MM.1S (cell line): ENCODE measurements around the gene ZNF628.
"Not testable (repeated sequence)": the region's sequence is repeated elsewhere in the genome, so short reads cannot be mapped to it uniquely, and the experiment has no call there.

ENCODE experiments used
- DNase-seq: peaks from one replicate; pipeline ENCODE4 v3.0.0-alpha.2; 2015
- H2AFZ ChIP-seq: fragments of 300-600 bp; sonication (generic); 2 replicates; pipeline ENCODE4 v1.6.0; 2016; ENCODE audit warnings: antibody characterized with exemption, low read length
- H3F3A ChIP-seq: fragments of 300-600 bp; sonication (generic); 2 replicates; pipeline ENCODE4 v1.6.1; 2016; ENCODE audit warnings: mild to moderate bottlenecking, antibody characterized with exemption, low read length, moderate library complexity, mixed read lengths; ENCODE audit not compliant: insufficient read depth
- H3K27ac ChIP-seq: fragments of 300-600 bp; sonication (generic); 2 replicates; pipeline ENCODE4 v1.5.1; 2016; ENCODE audit warnings: mild to moderate bottlenecking, low read length
- H3K27me3 ChIP-seq: fragments of 300-600 bp; sonication (generic); replicated peaks from 2 replicates; pipeline ENCODE4 v1.6.0; 2016; ENCODE audit warnings: low read length; ENCODE audit not compliant: insufficient read depth
- H3K36me3 ChIP-seq: fragments of 300-600 bp; sonication (generic); replicated peaks from 2 replicates; pipeline ENCODE4 v1.6.1; 2016; ENCODE audit warnings: mild to moderate bottlenecking, low read length, mixed read lengths; ENCODE audit not compliant: insufficient read depth
- H3K4me1 ChIP-seq: fragments of 300-600 bp; sonication (generic); 2 replicates; pipeline ENCODE4 v1.6.1; 2016; ENCODE audit warnings: low read length, mixed read lengths
- H3K4me2 ChIP-seq: fragments of 300-600 bp; sonication (generic); 2 replicates; pipeline ENCODE4 v1.6.0; 2016; ENCODE audit warnings: low read depth, low read length
- H3K4me3 ChIP-seq: fragments of 300-600 bp; sonication (generic); 2 replicates; pipeline ENCODE4 v1.5.1; 2016; ENCODE audit warnings: low read length, mixed read lengths
- H3K79me2 ChIP-seq: fragments of 300-600 bp; sonication (generic); 2 replicates; pipeline ENCODE4 v1.6.1; 2016; ENCODE audit warnings: mixed run types, low read length, mixed read lengths
- H3K9ac ChIP-seq: fragments of 300-600 bp; sonication (generic); 2 replicates; pipeline ENCODE4 v1.6.1; 2016; ENCODE audit warnings: low read length, mixed read lengths
- H3K9me2 ChIP-seq: fragments of 300-600 bp; sonication (generic); replicated peaks from 2 replicates; pipeline ENCODE4 v1.6.1; 2016; ENCODE audit warnings: mild to moderate bottlenecking, low read length, mixed read lengths; ENCODE audit not compliant: insufficient read depth
- H3K9me3 ChIP-seq: fragments of 300-600 bp; sonication (generic); replicated peaks from 2 replicates; pipeline ENCODE4 v1.6.1; 2016; ENCODE audit warnings: mild to moderate bottlenecking, low read length, mixed read lengths; ENCODE audit not compliant: insufficient read depth
- H4K20me1 ChIP-seq: fragments of 300-600 bp; sonication (generic); 2 replicates; pipeline ENCODE4 v1.6.1; 2016; ENCODE audit warnings: mild to moderate bottlenecking, low read length, moderate library complexity, mixed read lengths; ENCODE audit not compliant: insufficient read depth
- CTCF ChIP-seq: fragments of 300-600 bp; sonication (generic); IDR thresholded peaks from 2 replicates; pipeline ENCODE4 v1.5.1; 2016; ENCODE audit warnings: antibody characterized with exemption, low read length, mixed read lengths
- EZH2 ChIP-seq: fragments of 300-600 bp; sonication (generic); optimal IDR thresholded peaks from 2 replicates; pipeline ENCODE3; 2017; ENCODE audit warnings: low read depth, mild to moderate bottlenecking, antibody characterized with exemption, low read length, mixed read lengths
- EZH2phosphoT487 ChIP-seq: fragments of 300-600 bp; sonication (generic); IDR thresholded peaks from 2 replicates; pipeline ENCODE4 v1.6.1; 2018; ENCODE audit warnings: antibody characterized with exemption, low read length

The ZNF628 gene

GRCh38 chr19:55444646-55445045 lies 31.8 kb upstream of the ZNF628 start:
- no peak overlapping the region for H3K27ac ChIP-seq
- no peaks in the 10 kb centered on the region for H3K36me3 ChIP-seq
- H3K9ac ChIP-seq: no peak overlapping the region
- H3K27me3 ChIP-seq: peaks cover 67% of the 10 kb centered on the region
- H3K9me2 ChIP-seq: no peaks in the 10 kb centered on the region
- H3K79me2 ChIP-seq: no peaks in the 10 kb centered on the region
- DNase-seq: no peak
- no peak overlapping the region for H3K4me3 ChIP-seq
- no peaks in the 10 kb centered on the region for H3F3A ChIP-seq
- no peaks in the 10 kb centered on the region for H3K4me1 ChIP-seq
- no peaks in the 10 kb centered on the region for H3K9me3 ChIP-seq
- H2AFZ ChIP-seq: no peak overlapping the region
- TF ChIP-seq EZH2phosphoT487 (no peak), EZH2 (no peak), CTCF (no peak)
- no peak overlapping the region for H3K4me2 ChIP-seq
- no peaks in the 10 kb centered on the region for H4K20me1 ChIP-seq

- H3K4me1 ChIP-seq: no peaks in the 10 kb centered on the region
- H3K27me3 ChIP-seq: peaks cover 68% of the 10 kb centered on the region
- H3K4me2 ChIP-seq: no peak overlapping the region
- H3K27ac ChIP-seq: no peak overlapping the region
- no peaks in the 10 kb centered on the region for H3K36me3 ChIP-seq
- H3K9me2 ChIP-seq: no peaks in the 10 kb centered on the region
- H2AFZ ChIP-seq: no peak overlapping the region
- TF ChIP-seq CTCF (no peak), EZH2 (no peak), EZH2phosphoT487 (no peak)
- H4K20me1 ChIP-seq: no peaks in the 10 kb centered on the region
- H3K79me2 ChIP-seq: no peaks in the 10 kb centered on the region
- no peaks in the 10 kb centered on the region for H3K9me3 ChIP-seq
- H3F3A ChIP-seq: no peaks in the 10 kb centered on the region
- no peak for DNase-seq
- no peak overlapping the region for H3K4me3 ChIP-seq
- no peak overlapping the region for H3K9ac ChIP-seq
Measured at GRCh38 chr19:55446060-55446459, 30.4 kb upstream of the ZNF628 start.

GRCh38 chr19:55447421-55448174 lies 28.8 kb upstream of the ZNF628 start:
- H4K20me1 ChIP-seq: no peaks in the 10 kb centered on the region
- H3K9me3 ChIP-seq: no peaks in the 10 kb centered on the region
- H3K36me3 ChIP-seq: no peaks in the 10 kb centered on the region
- no peak for DNase-seq
- H3K4me2 ChIP-seq: no peak overlapping the region
- H3K4me3 ChIP-seq: no peak overlapping the region
- peaks cover 68% of the 10 kb centered on the region for H3K27me3 ChIP-seq
- no peaks in the 10 kb centered on the region for H3K4me1 ChIP-seq
- TF ChIP-seq EZH2phosphoT487 (no peak), CTCF (no peak), EZH2 (no peak)
- H3K27ac ChIP-seq: no peak overlapping the region
- H3K79me2 ChIP-seq: no peaks in the 10 kb centered on the region
- no peaks in the 10 kb centered on the region for H3F3A ChIP-seq
- H3K9ac ChIP-seq: no peak overlapping the region
- H3K9me2 ChIP-seq: no peaks in the 10 kb centered on the region
- no peak overlapping the region for H2AFZ ChIP-seq

GRCh38 chr19:55448175-55448490 lies 28.3 kb upstream of the ZNF628 start:
- H3K4me3 ChIP-seq, H3K27ac ChIP-seq, H3K9me2 ChIP-seq, H3F3A ChIP-seq, H3K79me2 ChIP-seq, H3K9me3 ChIP-seq, H4K20me1 ChIP-seq, H3K36me3 ChIP-seq, DNase-seq, H3K4me2 ChIP-seq, H2AFZ ChIP-seq, H3K9ac ChIP-seq, H3K4me1 ChIP-seq: not testable (repeated sequence)
- H3K27me3 ChIP-seq: peaks cover 66% of the 10 kb centered on the region
